ENCODE results near the gene CDYL2.

CDYL2 gene

DNA sequence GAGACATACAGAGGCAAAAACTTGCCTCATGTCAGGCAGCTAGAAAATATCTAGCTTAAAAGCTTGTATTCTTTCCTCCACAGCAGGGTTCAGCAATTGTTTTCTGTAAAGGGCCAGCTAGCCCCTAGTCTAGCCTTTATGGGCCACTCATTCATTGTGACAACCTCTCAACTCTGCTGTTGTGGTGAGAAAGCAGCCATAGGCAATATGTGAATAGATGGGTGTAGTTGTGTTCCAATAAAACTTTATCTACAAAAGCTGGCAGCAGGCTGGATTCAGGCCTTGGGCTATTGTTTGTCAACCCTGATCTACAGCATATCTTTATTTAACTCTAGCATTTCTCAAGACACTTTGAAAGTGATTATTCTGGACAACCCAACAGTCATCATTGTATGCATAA is 46.4 kb upstream of the CDYL2 start:
- no peaks in the 10 kb centered on the region for H3K27me3 ChIP-seq (ENCODE audit: low read depth, low read length)
- no peak overlapping the region for H2AFZ ChIP-seq (ENCODE audit: low read depth, low read length)
- no peaks in the 10 kb centered on the region for H3K4me1 ChIP-seq (ENCODE audit: low read length)
- H3K4me2 ChIP-seq (ENCODE audit: low read length) = no peak overlapping the region
- no peak overlapping the region for H3K4me3 ChIP-seq (ENCODE audit: low read length)
- no peaks in the 10 kb centered on the region for H3K79me2 ChIP-seq (ENCODE audit: low read length)
- no peaks in the 10 kb centered on the region for H3K9me3 ChIP-seq (ENCODE audit: insufficient read depth, low read length)
- no peaks in the 10 kb centered on the region for H4K20me1 ChIP-seq (ENCODE audit: insufficient read depth, low read length)
- no peak for TF ChIP-seq EZH2phosphoT487 (IDR thresholded peaks at IDR 0.05; ENCODE audit: low read depth)
- TF ChIP-seq, protein P1, sequence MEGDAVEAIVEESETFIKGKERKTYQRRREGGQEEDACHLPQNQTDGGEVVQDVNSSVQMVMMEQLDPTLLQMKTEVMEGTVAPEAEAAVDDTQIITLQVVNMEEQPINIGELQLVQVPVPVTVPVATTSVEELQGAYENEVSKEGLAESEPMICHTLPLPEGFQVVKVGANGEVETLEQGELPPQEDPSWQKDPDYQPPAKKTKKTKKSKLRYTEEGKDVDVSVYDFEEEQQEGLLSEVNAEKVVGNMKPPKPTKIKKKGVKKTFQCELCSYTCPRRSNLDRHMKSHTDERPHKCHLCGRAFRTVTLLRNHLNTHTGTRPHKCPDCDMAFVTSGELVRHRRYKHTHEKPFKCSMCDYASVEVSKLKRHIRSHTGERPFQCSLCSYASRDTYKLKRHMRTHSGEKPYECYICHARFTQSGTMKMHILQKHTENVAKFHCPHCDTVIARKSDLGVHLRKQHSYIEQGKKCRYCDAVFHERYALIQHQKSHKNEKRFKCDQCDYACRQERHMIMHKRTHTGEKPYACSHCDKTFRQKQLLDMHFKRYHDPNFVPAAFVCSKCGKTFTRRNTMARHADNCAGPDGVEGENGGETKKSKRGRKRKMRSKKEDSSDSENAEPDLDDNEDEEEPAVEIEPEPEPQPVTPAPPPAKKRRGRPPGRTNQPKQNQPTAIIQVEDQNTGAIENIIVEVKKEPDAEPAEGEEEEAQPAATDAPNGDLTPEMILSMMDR (IDR thresholded peaks at IDR 0.05; ENCODE audit: low read depth, low read length) = no peak
- no peak overlapping the region for H3K9ac ChIP-seq (ENCODE audit: low read length)
- no peak overlapping the region for H3K27ac ChIP-seq (ENCODE audit: low read length)
- H3K36me3 ChIP-seq (replicated peaks; ENCODE audit: low read depth, low read length) = no peaks in the 10 kb centered on the region

DNA sequence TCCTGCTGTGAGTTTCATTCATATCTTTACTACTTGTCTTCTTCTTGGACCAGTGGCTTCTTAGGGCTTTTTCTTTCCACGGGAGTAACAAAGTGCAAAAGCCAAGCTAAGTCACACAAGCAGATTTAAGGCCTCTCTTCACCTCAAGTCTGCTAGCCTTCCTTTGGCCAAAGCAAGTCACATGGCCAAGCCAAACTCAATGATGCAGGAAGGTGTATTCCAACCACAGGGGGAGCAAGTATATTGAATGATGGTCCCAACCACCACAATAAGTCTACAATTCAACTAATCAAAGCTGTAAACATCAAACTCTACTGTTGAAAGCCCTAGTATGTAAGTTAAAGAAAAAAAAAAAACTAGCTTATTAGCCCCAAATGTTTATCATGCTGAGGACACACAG is 44.5 kb upstream of the CDYL2 start:
- H3K4me3 ChIP-seq (ENCODE audit: low read length) = no peak overlapping the region
- no peaks in the 10 kb centered on the region for H3K36me3 ChIP-seq (replicated peaks; ENCODE audit: low read depth, low read length)
- H3K9me3 ChIP-seq (ENCODE audit: insufficient read depth, low read length) = no peaks in the 10 kb centered on the region
- H4K20me1 ChIP-seq (ENCODE audit: insufficient read depth, low read length) = no peaks in the 10 kb centered on the region
- H3K4me2 ChIP-seq (ENCODE audit: low read length) = no peak overlapping the region
- TF ChIP-seq, protein P1 (IDR thresholded peaks at IDR 0.05; ENCODE audit: low read depth, low read length) = no peak
- TF ChIP-seq EZH2phosphoT487 (IDR thresholded peaks at IDR 0.05; ENCODE audit: low read depth) = no peak
- H2AFZ ChIP-seq (ENCODE audit: low read depth, low read length) = no peak overlapping the region
- no peaks in the 10 kb centered on the region for H3K79me2 ChIP-seq (ENCODE audit: low read length)
- no peaks in the 10 kb centered on the region for H3K4me1 ChIP-seq (ENCODE audit: low read length)
- H3K9ac ChIP-seq (ENCODE audit: low read length) = no peak overlapping the region
- no peaks in the 10 kb centered on the region for H3K27me3 ChIP-seq (ENCODE audit: low read depth, low read length)
- H3K27ac ChIP-seq (ENCODE audit: low read length) = no peak overlapping the region

DNA sequence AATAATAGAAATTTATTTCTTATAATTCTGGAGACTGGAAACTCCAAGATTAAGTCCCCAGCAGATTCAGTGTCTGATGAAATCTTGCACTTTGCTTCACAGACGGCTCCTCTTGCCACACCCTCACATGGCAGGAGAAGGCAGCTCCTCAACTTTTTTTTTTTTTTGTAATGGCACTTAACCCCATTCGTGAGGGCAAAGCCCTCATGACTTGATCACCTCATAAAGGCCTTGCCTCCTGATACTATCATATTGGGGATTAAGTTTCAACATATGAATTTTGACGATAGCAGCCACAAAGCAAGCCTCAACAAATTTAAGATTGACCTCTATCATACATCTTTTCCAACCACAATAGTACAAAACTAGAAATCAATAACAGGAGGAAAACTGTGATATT is 42.3 kb upstream of the CDYL2 start:
- Histone ChIP-seq H2AFZ (ENCODE audit: low read depth, low read length) (no peak overlapping the region), H3K79me2 (ENCODE audit: low read length) (no peaks in the 10 kb centered on the region), H3K27ac (ENCODE audit: low read length) (no peak overlapping the region), H3K9me3 (ENCODE audit: insufficient read depth, low read length) (no peaks in the 10 kb centered on the region), H3K4me2 (ENCODE audit: low read length) (no peak overlapping the region), H3K4me1 (ENCODE audit: low read length) (no peaks in the 10 kb centered on the region), H3K27me3 (ENCODE audit: low read depth, low read length) (no peaks in the 10 kb centered on the region), H3K36me3 (replicated peaks; ENCODE audit: low read depth, low read length) (no peaks in the 10 kb centered on the region), H4K20me1 (ENCODE audit: insufficient read depth, low read length) (no peaks in the 10 kb centered on the region), H3K9ac (ENCODE audit: low read length) (no peak overlapping the region), H3K4me3 (ENCODE audit: low read length) (no peak overlapping the region)
- TF ChIP-seq, protein P1 (IDR thresholded peaks at IDR 0.05; ENCODE audit: low read depth, low read length) = no peak
- TF ChIP-seq EZH2phosphoT487 (IDR thresholded peaks at IDR 0.05; ENCODE audit: low read depth) = no peak

DNA sequence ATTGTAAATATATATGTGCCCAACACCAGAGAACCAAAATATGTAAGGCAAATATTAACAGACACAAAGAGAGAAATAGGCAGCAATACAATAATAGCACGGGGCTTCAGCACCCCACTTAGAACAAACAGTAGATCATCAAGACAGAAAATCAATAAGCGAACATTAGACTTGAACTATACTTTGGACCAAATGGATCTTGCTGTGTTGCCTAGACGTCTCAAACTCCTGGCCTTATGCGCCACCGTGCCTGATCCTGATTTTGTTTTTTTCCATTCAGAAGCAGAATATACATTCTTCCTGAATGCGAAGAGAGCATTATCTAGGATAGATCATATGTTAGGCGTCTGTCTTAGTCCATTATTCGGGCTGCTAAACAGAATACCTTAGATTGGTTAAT is 41.9 kb upstream of the CDYL2 start:
- Histone ChIP-seq H3K9ac (ENCODE audit: low read length) (no peak overlapping the region), H3K4me2 (ENCODE audit: low read length) (no peak overlapping the region), H3K4me1 (ENCODE audit: low read length) (no peaks in the 10 kb centered on the region), H3K27me3 (ENCODE audit: low read depth, low read length) (no peaks in the 10 kb centered on the region), H4K20me1 (ENCODE audit: insufficient read depth, low read length) (no peaks in the 10 kb centered on the region), H3K4me3 (ENCODE audit: low read length) (no peak overlapping the region), H3K79me2 (ENCODE audit: low read length) (no peaks in the 10 kb centered on the region), H2AFZ (ENCODE audit: low read depth, low read length) (no peak overlapping the region), H3K9me3 (ENCODE audit: insufficient read depth, low read length) (no peaks in the 10 kb centered on the region), H3K27ac (ENCODE audit: low read length) (no peak overlapping the region), H3K36me3 (replicated peaks; ENCODE audit: low read depth, low read length) (no peaks in the 10 kb centered on the region)
- TF ChIP-seq, protein P1 (IDR thresholded peaks at IDR 0.05; ENCODE audit: low read depth, low read length) = no peak
- no peak for TF ChIP-seq EZH2phosphoT487 (IDR thresholded peaks at IDR 0.05; ENCODE audit: low read depth)
